Embryonic facial prominence (tissue), 1 donor: ENCODE measurements around the gene ZNF276.
A peak's percentile ranks its signal among the peaks of the same experiment; 100 is the strongest.
"Not testable (repeated sequence)": the region's sequence is repeated elsewhere in the genome, so short reads cannot be mapped to it uniquely, and the experiment has no call there.

Source experiments
- DNase-seq: peaks from one replicate; pipeline ENCODE4 v3.0.0-alpha.2; 2016; ENCODE audit errors: extremely low spot score

Gene ZNF276

GRCh38 chr16:89696670-89697128 lies 24.6 kb upstream of the ZNF276 start:
- no peak for DNase-seq

- DNase-seq, result no peak
Observed at GRCh38 chr16:89697161-89697615, 24.1 kb upstream of the ZNF276 start.

GRCh38 chr16:89697616-89698331 lies 23.6 kb upstream of the ZNF276 start:
- no peak for DNase-seq

GRCh38 chr16:89698717-89699116 lies 22.6 kb upstream of the ZNF276 start:
- DNase-seq, result not testable (repeated sequence)

GRCh38 chr16:89699629-89700099 lies 21.7 kb upstream of the ZNF276 start:
- not testable (repeated sequence) for DNase-seq

- DNase-seq, result peak; percentile 93
Observed at GRCh38 chr16:89700100-89700648, 21.2 kb upstream of the ZNF276 start.

- DNase-seq, result no peak
Observed at GRCh38 chr16:89700649-89701424, 20.5 kb upstream of the ZNF276 start.

- peak; percentile 52 for DNase-seq
Observed at GRCh38 chr16:89701425-89702406, 19.6 kb upstream of the ZNF276 start, which contains the start of gene SPATA2L. TSS of gene SPATA2L (minus strand) at chr16:89701705. CDS start at chr16:89701232, 473 bp downstream.

- no peak for DNase-seq
Observed at GRCh38 chr16:89704281-89704680, 17.1 kb upstream of the ZNF276 start.

GRCh38 chr16:89705006-89705405 lies 16.3 kb upstream of the ZNF276 start:
- no peak for DNase-seq

GRCh38 chr16:89706518-89707260 lies 14.6 kb upstream of the ZNF276 start:
- no peak for DNase-seq

- DNase-seq, result no peak
Observed at GRCh38 chr16:89707695-89708094, 13.6 kb upstream of the ZNF276 start.

- DNase-seq, result no peak
Observed at GRCh38 chr16:89708481-89708931, 12.8 kb upstream of the ZNF276 start.

- no peak for DNase-seq
Observed at GRCh38 chr16:89709166-89709565, 12.2 kb upstream of the ZNF276 start.

- DNase-seq, result no peak
Observed at GRCh38 chr16:89709716-89710432, 11.5 kb upstream of the ZNF276 start.

GRCh38 chr16:89710709-89711564 lies 10.4 kb upstream of the ZNF276 start:
- no peak for DNase-seq

- no peak for DNase-seq
Observed at GRCh38 chr16:89711601-89712273, 9.6 kb upstream of the ZNF276 start.

GRCh38 chr16:89712274-89712781 lies 9.0 kb upstream of the ZNF276 start:
- no peak for DNase-seq
